HepG2 (cell line): ENCODE results near the gene SBNO2. TPM values are rescaled to one million over a fixed set of nuclear protein-coding genes. Genes with fewer than 3 reads are reported as not detected.

Source experiments
- ARHGAP35 ChIP-seq: sonication (generic); formaldehyde crosslinking; IDR thresholded peaks from 2 replicates; pipeline ENCODE4 v1.9.0; 2022; ENCODE audit warnings: mild to moderate bottlenecking, inconsistent platforms, moderate library complexity, missing genetic modification reagents, borderline replicate concordance
- FLYWCH1 ChIP-seq: sonication (generic); formaldehyde crosslinking; IDR thresholded peaks from 2 replicates; pipeline ENCODE4 v1.8.1; 2023; ENCODE audit warnings: mild to moderate bottlenecking, missing genetic modification reagents
- GATAD1 ChIP-seq: IDR thresholded peaks from 2 replicates; pipeline ENCODE4 v1.6.1; 2016; ENCODE audit warnings: missing genetic modification reagents, missing compliant biosample characterization
- HNRNPL ChIP-seq: fragments of 200-400 bp; formaldehyde crosslinking; IDR thresholded peaks from 2 replicates; pipeline ENCODE4 v1.6.1; 2017; ENCODE audit warnings: mild to moderate bottlenecking, low read depth, low read length
- JDP2 ChIP-seq: sonication (generic); formaldehyde crosslinking; IDR thresholded peaks from 2 replicates; pipeline ENCODE4 v1.8.1; 2022; ENCODE audit warnings: missing genetic modification reagents, borderline replicate concordance
- MXD1 ChIP-seq: sonication (generic); formaldehyde crosslinking; IDR thresholded peaks from 2 replicates; pipeline ENCODE4 v1.4.0; 2020; ENCODE audit warnings: mild to moderate bottlenecking, missing genetic modification reagents
- PHF21A ChIP-seq: sonication (generic); formaldehyde crosslinking; IDR thresholded peaks from 2 replicates; pipeline ENCODE4 v1.5.0; 2020; ENCODE audit warnings: mild to moderate bottlenecking, missing genetic modification reagents
- RAD51 ChIP-seq: fragments of 450-650 bp; IDR thresholded peaks from 2 replicates; pipeline ENCODE4 v1.6.1; 2016; ENCODE audit warnings: borderline replicate concordance
- RELA ChIP-seq: sonication (generic); formaldehyde crosslinking; IDR thresholded peaks from 2 replicates; pipeline ENCODE4 v1.4.0; 2020; ENCODE audit warnings: missing genetic modification reagents
- REXO4 ChIP-seq: sonication (generic); formaldehyde crosslinking; IDR thresholded peaks from 2 replicates; pipeline ENCODE4 v1.8.0; 2022; ENCODE audit warnings: missing genetic modification reagents, mild to moderate bottlenecking, borderline replicate concordance
- RNF2 ChIP-seq: fragments of 450-650 bp; conservative IDR thresholded peaks from 2 replicates; pipeline ENCODE4 v1.6.1; 2016; ENCODE audit warnings: low read depth
- TAF1 ChIP-seq: sonication (generic); formaldehyde crosslinking; IDR thresholded peaks from 2 replicates; pipeline ENCODE4 v1.4.0; 2020; ENCODE audit warnings: missing genetic modification reagents
- TP53 ChIP-seq: sonication (generic); formaldehyde crosslinking; conservative IDR thresholded peaks from 2 replicates; pipeline ENCODE4 v1.4.0; 2020; ENCODE audit warnings: missing genetic modification reagents
- TRIM22 ChIP-seq: fragments of 450-650 bp; IDR thresholded peaks from 2 replicates; pipeline ENCODE4 v1.6.1; 2017
- U2AF2 ChIP-seq: fragments of 200-400 bp; formaldehyde crosslinking; IDR thresholded peaks from 2 replicates; pipeline ENCODE4 v1.6.1; 2017; ENCODE audit warnings: low read depth, mild to moderate bottlenecking, low read length
- ZBTB46 ChIP-seq: sonication (generic); formaldehyde crosslinking; IDR thresholded peaks from 2 replicates; pipeline ENCODE4 v1.4.0; 2020; ENCODE audit warnings: mild to moderate bottlenecking, missing genetic modification reagents, borderline replicate concordance
- ZBTB7B ChIP-seq: sonication (generic); formaldehyde crosslinking; IDR thresholded peaks from 2 replicates; pipeline ENCODE4 v1.4.0; 2020; ENCODE audit warnings: missing genetic modification reagents
- ZNF136 ChIP-seq: sonication (generic); formaldehyde crosslinking; IDR thresholded peaks from 2 replicates; pipeline ENCODE4 v1.8.1; 2022; ENCODE audit warnings: low read depth, mild to moderate bottlenecking, moderate library complexity, missing genetic modification reagents
- ZNF225 ChIP-seq: sonication (generic); formaldehyde crosslinking; IDR thresholded peaks from 2 replicates; pipeline ENCODE4 v1.4.0; 2020; ENCODE audit warnings: mild to moderate bottlenecking, missing genetic modification reagents
- ZNF33B ChIP-seq: sonication (generic); formaldehyde crosslinking; IDR thresholded peaks from 2 replicates; pipeline ENCODE4 v1.5.1; 2020; ENCODE audit warnings: mild to moderate bottlenecking, missing genetic modification reagents
- ZNF350 ChIP-seq: sonication (generic); formaldehyde crosslinking; IDR thresholded peaks from 2 replicates; pipeline ENCODE4 v1.4.0; 2020; ENCODE audit warnings: mild to moderate bottlenecking, low read depth, missing genetic modification reagents, borderline replicate concordance
- ZNF543 ChIP-seq: sonication (generic); formaldehyde crosslinking; IDR thresholded peaks from 2 replicates; pipeline ENCODE4 v1.4.0; 2020; ENCODE audit warnings: mild to moderate bottlenecking, missing genetic modification reagents
- ZNF644 ChIP-seq: IDR thresholded peaks from 2 replicates; pipeline ENCODE4 v1.6.1; 2016; ENCODE audit warnings: low read depth
- ZNF83 ChIP-seq: sonication (generic); formaldehyde crosslinking; IDR thresholded peaks from 2 replicates; pipeline ENCODE4 v1.4.0; 2020; ENCODE audit warnings: missing genetic modification reagents, mild to moderate bottlenecking, borderline replicate concordance
- polyA plus RNA-seq, 8 experiments: library from polyadenylated mRNA; depleted of rRNA in 3 of 8; stranded (reverse) in 7 of 8; unstranded in 1 of 8; fragments of >200 nt; fragmentation: Illumina TruSeq in 4 of 8; extraction: Trizol in 4 of 8; gene quantifications; 2 replicates each; pipeline versions ENCODE4 v1.2.1 to v1.2.3, GENCODE V29; 2011 to 2016; ENCODE audit warnings: low read depth in 4 of 8, missing spikeins in 1 of 8, mixed read lengths in 1 of 8; ENCODE audit not compliant: insufficient read depth in 1 of 8
- total RNA-seq, 5 experiments: library from RNA; depleted of rRNA; stranded (reverse); fragments of >200 nt; fragmentation: Illumina TruSeq; extraction: Trizol; gene quantifications; 2 replicates each; pipeline ENCODE4 v1.2.3, GENCODE V29; 2016; ENCODE audit warnings: low read depth in 1 of 5
- TF ChIP-seq, protein P1 (sequence below): sonication (generic); formaldehyde crosslinking; IDR thresholded peaks from 2 replicates; pipeline ENCODE4 v1.5.0; 2020; ENCODE audit warnings: mild to moderate bottlenecking, missing genetic modification reagents

The SBNO2 gene
- total and polyA plus RNA-seq, 2 of the 13 experiments (the other 11 are each of a cell fraction or from before 2014, with no cell fraction given): 8.6 to 10.4 TPM

DNA sequence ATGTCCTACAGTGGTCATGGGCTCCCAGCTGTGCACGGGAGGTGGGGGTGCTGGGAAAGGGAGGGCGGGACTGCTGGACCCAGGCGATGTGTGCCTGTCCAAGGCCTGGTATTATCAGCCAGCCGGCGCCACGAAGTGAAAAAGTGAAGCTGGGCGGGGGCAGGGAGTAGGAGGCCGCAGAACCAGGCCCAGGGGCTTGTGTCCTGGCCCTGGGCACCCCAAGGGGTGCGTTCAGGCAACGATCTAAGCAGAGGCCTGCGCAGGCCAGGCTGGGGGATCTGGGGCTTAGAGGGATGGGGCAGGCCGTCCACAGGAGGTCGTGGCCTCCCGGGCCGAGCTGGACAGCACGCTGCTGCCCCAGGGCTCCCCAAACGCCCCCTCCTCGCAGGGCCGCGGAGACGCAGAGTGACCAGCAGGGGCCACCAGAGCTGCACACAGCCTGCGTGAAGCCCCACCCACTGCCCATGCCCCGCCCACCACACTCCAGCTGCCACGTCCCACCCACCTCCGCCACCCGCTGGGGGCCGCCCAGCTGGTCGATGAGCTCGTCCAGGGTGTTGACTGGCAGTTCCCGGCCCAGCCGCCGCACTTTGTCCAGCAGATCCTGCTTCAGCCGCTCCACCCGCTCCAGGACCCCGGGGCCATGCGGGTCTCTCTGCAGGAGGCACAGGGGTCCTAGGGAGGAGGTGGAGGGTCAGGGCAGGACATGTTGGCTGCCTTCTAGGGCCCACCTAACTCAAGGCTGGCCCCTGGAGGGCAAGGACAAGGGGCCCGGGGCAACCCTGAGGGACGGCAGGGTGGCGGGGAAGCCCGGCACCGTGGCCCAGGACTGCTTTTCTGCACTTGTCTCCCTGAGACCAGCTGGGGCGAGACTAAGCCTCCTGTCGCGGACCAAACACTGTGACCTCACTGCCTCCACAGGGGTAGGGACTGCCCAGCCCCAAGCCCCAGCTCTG is 60.8 kb downstream of the SBNO2 start (continued):
- TF ChIP-seq ZNF33B (CRISPR knock-in tag) (no peak), MXD1 (CRISPR knock-in tag) (no peak; the same call in 1 of the 2 replicates), ZBTB7B (CRISPR knock-in tag) (0 out of 2 replicates have a peak, but pooled peaks have one; percentile 71), PHF21A (CRISPR knock-in tag) (peak; percentile 51), FLYWCH1 (CRISPR knock-in tag) (no peak), ARHGAP35 (CRISPR knock-in tag) (peak; percentile 49; the same call in 1 of the 2 replicates), ZNF225 (CRISPR knock-in tag) (peak; percentile 25; the same call in 1 of the 2 replicates), TP53 (CRISPR knock-in tag) (0 out of 2 replicates have a peak, but pooled peaks have one; percentile 30), ZNF543 (CRISPR knock-in tag) (peak; percentile 58; the same call in 1 of the 2 replicates), U2AF2 (no peak), ZNF644 (no peak), JDP2 (no peak), GATAD1 (CRISPR knock-in tag) (peak; percentile 62; the same call in 1 of the 2 replicates), ZNF136 (no peak), HNRNPL (peak; percentile 84), ZNF350 (CRISPR knock-in tag) (peak; percentile 66), REXO4 (no peak), ZNF83 (CRISPR knock-in tag) (no peak), TRIM22 (no peak), TAF1 (CRISPR knock-in tag) (peak; percentile 69), RNF2 (no peak), RELA (no peak), RAD51 (no peak), ZBTB46 (CRISPR knock-in tag) (no peak)
- TF ChIP-seq, protein P1, sequence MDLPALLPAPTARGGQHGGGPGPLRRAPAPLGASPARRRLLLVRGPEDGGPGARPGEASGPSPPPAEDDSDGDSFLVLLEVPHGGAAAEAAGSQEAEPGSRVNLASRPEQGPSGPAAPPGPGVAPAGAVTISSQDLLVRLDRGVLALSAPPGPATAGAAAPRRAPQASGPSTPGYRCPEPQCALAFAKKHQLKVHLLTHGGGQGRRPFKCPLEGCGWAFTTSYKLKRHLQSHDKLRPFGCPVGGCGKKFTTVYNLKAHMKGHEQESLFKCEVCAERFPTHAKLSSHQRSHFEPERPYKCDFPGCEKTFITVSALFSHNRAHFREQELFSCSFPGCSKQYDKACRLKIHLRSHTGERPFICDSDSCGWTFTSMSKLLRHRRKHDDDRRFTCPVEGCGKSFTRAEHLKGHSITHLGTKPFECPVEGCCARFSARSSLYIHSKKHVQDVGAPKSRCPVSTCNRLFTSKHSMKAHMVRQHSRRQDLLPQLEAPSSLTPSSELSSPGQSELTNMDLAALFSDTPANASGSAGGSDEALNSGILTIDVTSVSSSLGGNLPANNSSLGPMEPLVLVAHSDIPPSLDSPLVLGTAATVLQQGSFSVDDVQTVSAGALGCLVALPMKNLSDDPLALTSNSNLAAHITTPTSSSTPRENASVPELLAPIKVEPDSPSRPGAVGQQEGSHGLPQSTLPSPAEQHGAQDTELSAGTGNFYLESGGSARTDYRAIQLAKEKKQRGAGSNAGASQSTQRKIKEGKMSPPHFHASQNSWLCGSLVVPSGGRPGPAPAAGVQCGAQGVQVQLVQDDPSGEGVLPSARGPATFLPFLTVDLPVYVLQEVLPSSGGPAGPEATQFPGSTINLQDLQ (CRISPR knock-in tag): no peak
